Fibroblast of peridontal ligament (primary cell): ENCODE data around the gene RALA.
A peak's percentile ranks its signal among the peaks of the same experiment; 100 is the strongest.

ENCODE experiments used
- DNase-seq: peaks from one replicate; pipeline ENCODE4 v3.0.0-alpha.2; 2010; ENCODE audit errors: extremely low read depth

The RALA gene, protein sequence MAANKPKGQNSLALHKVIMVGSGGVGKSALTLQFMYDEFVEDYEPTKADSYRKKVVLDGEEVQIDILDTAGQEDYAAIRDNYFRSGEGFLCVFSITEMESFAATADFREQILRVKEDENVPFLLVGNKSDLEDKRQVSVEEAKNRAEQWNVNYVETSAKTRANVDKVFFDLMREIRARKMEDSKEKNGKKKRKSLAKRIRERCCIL

GRCh38 chr7:39623047-39623731 is at the start of gene RALA:
Gene RALA, plus strand, starts transcription at chr7:39623572. Its CDS starts 63,096 bp downstream, at chr7:39686668.
- peak; percentile 90 for DNase-seq

- DNase-seq: no peak
Measured at GRCh38 chr7:39574673-39575349, 48.6 kb upstream of the RALA start.

DNA sequence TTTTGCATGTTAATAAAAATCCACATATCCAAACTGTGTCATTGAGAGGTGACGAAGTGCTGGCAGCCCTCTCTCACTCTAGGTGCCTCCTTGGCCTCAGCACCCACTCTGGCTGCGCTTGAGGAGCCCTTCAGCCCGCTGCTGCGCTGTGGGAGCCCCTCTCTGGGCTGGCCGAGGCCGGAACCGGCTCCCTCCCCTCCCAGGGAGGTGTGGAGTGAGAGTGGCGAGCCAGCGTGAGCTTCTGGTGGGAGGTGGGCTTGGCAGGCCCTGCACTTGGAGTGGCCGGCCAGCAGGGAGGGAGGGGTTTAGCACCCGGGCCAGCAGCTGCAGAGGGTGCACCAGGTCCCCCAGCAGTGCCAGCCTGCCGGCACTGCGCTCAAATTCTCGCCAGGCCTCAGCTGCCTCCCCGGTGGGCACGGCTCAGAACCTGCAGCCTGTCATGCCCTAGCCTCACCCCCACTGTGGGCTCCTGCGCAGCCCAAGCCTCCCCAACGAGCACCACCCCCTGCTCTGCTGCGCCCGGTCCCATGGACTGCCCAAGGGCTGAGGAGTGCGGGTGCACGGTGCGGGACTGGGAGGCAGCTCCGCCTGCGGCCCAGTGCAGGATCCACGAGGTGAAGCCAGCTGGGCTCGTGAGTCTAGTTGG is 46.0 kb upstream of the RALA start:
- DNase-seq: no peak

DNA sequence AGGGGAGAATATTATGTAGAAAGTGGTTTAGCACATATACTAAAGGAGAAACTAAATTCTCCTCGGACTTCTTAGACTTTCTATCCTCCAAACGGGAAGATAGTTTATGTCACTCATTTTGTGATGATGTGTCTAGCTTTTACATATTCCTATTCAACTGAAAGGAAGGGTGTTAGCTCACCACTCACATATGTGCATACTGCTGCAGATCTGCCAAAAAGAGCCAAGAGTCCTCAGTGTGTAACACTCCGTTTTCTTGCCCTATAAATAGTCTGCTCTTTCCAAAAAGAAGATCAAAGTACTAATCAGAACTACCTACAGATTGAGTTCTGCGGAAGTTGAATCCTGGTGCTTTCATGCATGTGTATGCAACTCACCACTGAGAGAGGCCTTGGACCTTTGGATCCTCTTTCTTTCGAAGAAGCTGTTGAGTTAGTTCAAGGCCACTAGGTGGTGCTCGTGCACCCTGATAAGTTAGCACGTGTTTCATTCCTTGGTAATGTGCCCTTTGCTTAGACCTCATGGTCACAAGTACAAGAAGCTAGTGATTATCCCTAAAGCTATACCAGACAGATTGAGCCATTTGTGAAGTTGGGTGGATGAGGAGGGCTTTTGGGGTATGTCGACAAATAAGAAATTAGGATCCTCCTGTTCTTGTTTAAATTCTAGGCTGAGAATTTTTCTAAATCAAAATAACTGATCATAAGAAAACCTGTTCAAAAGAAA is 43.1 kb upstream of the RALA start:
- DNase-seq: peak; percentile 98

GRCh38 chr7:39582536-39582935 is 40.8 kb upstream of the RALA start:
- DNase-seq: no peak

- DNase-seq: no peak
Measured at GRCh38 chr7:39583539-39583938, 39.8 kb upstream of the RALA start.

DNA sequence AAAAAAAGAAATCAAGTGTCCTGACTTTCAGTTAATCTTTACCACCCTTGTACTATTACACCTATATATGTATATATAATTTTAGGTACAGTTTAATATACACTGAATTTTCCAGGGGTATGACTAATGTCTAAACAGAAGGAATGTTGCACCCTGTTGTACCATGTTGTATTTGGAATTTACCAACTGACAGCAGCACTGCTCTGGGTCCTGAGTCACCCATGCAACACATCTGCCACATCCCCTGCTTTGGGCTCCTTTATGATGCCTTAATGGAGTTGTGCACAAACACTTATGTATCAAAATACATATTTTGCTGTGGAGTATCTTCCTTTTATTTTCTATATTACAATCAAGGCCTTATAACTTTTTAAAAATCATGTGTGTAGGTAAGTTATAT is 36.0 kb upstream of the RALA start:
- DNase-seq: no peak

- no peak for DNase-seq
Measured at GRCh38 chr7:39588416-39588815, 35.0 kb upstream of the RALA start.

DNA sequence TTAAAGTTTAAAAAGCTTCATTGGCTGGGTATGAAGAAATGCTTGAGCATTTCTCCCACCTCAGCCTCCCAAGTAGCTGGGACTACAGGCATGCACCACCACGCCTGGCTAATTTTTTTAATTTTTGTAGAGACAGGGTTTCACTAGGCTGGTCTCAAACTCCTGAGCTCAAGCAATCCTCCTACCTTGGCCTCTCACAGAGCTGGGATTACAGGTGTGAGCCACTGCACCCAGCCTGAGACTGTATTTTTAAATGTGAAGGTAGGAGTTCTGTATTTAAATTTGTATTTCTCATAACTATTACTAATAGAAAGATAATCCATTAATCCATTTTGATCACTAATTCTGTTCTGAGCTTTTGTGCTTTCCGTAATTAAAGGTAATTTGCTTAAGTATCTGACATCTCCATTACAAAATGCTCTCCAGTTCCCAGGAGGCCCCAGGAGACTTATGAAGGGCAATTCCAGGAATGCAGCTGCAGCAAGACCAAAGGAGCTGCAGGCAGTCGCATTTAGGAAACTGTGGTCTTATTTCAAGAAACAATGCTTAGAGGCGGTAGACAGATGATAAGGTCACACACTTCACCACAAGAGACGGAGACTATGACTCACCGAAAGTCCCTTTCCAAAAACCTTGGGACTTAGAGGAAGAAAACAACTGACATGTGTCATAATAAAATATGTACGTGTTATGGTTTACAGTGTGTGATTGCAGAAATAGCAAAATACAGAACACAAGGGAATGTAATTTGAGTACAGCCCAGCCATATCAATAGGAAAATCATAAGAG is 33.9 kb upstream of the RALA start:
- peak; percentile 80 for DNase-seq

DNA sequence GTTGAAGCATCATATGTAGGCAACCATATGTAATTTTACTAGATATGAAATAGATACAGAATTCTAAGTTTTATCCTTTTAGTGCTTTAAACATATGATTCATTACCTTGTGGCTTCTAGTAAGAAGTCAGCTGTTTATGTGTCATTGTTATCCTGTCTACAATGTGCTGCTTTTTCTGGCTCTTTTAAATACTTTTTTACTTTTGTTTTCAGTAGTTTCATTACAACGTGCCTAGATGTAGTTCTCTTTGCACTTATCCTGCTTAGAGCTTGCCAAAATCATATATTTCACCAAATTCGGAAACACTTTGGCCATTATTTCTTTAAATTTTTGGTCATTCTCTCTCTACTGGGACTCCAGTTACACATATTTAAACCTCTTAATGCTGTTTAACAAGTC is 30.8 kb upstream of the RALA start:
- DNase-seq: peak; percentile 85

- DNase-seq: peak; percentile 56
Measured at GRCh38 chr7:39594988-39595620, 28.3 kb upstream of the RALA start.

DNA sequence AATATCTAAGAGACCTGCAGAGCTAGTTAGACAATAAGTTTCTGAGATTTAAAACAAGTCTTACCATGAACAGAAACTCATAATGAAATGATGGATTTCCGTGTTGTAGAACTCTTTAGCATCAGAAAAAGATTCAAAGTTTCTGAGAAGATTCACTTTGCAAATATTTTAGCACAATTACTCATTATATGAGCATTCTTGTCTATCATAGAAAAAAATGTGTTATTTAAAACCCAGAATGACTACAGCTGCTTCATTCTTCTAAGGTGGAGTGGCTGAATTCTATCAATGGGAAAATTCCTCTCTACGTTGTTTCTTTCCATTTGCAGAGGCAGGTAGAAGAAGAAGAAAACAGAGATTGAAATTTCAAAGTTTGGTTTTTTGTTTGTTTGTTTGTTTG is 21.0 kb upstream of the RALA start:
- DNase-seq: no peak

- DNase-seq: no peak
Measured at GRCh38 chr7:39603924-39604323, 19.4 kb upstream of the RALA start.

DNA sequence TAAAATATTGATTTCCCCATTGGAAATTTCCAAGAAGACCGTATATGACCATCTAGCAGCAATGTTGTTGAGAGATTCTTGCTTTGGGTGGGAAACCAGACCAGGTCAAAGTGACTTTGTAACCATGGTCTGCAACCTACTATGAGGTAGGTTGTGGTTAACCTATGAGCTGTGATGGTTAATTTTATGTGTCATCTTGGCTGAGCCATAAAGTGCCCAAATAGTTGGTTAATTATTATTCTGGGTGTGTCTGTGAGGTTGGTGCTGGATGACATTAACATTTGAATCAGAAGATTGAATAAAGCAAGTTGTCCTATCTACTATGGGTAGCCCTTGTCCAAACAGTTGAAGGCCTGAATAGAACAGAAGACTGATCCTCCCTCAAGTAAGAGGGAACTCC is 18.3 kb upstream of the RALA start:
- DNase-seq: no peak

DNA sequence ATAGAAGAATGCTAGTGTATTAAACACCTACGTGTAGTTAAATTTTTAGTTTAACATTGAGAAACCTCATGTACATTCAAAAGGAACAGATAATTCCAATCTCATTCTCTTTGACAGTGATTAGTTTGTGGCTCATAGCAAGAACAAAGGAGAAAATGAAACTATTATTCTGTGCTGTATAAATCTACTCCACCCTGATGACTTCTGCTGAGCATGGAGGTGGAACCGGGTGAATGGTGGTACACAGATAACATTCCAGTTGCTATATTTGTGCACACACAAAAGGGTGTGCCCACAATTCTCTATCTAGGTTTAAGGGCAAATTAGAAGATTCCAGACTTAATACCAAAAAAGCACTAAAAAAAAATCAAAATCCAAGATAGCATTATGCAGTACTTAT is 17.0 kb upstream of the RALA start:
- DNase-seq: no peak

- no peak for DNase-seq
Measured at GRCh38 chr7:39606941-39607340, 16.4 kb upstream of the RALA start.

GRCh38 chr7:39607865-39608264 is 15.5 kb upstream of the RALA start:
- DNase-seq: no peak

DNA sequence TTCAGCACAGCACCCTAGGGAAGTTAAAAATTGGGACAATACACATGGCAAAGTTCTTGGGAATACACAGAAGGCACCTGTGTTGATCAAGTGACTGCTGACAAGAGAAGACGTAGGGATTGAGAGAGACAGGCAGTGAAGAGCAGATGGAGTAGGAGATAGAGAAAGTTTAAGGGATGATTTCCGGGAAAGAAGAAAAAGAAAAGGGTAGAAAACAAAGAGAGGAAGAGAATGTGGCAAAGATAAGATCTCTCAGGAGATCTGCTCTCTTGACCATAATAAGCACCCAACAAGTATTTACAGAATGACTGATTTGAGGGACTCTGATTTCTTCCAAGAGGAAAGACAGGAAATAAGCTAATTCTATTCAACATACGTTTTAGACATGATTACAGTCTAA is 15.1 kb upstream of the RALA start:
- no peak for DNase-seq

DNA sequence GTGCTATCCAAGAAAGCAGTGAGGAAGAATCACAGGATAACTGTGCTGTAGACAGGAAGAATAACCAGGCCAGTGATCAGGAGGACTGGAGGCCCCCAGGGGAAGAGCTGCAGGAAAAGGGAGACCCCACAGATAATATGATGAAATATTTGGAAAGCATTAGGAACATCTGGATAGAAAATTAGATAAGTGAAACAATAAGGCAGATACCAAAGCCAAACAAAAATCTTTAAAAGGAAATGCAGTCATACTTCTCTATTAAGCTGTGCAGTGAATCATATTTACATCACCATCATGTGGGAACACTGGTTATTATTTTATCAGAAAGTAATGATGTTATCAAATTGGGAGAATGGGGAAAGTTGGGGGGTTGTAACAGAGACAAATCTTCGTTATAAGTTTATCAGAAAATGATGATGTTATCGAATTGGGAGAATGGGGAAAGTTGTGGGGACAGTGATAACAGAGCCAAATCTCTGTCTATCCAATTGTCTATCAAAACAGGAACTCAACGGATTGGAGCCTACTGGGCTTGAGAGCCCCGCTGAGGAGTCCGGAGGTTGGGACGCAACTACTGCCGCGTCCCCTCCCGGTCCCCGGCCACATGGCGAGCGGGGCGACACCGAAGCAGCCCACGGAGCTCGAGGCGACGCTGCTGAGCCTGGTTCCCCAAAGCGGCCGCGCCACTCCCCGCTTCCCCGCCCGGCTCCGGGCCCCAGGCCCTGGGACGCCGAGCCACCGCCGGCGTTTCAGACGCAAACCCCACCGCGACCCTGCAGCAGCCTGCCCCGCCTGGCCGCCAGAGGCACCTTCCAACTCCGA is 14.0 kb upstream of the RALA start:
- peak; percentile 78 for DNase-seq

- DNase-seq: no peak
Measured at GRCh38 chr7:39609935-39610263, 13.5 kb upstream of the RALA start.
